GM10266 (cell line): ENCODE results near the gene ATG9B.

Source experiments
- DNase-seq: peaks from one replicate; pipeline ENCODE4 v3.0.0; 2012; ENCODE audit errors: extremely low spot score
- TF ChIP-seq, protein P1 (sequence below): IDR thresholded peaks from 2 replicates; pipeline ENCODE4 v1.5.1; 2012; ENCODE audit warnings: mild to moderate bottlenecking, low read depth; ENCODE audit not compliant: control insufficient read depth, insufficient read depth; ENCODE audit errors: missing control alignments

The ATG9B gene, protein sequence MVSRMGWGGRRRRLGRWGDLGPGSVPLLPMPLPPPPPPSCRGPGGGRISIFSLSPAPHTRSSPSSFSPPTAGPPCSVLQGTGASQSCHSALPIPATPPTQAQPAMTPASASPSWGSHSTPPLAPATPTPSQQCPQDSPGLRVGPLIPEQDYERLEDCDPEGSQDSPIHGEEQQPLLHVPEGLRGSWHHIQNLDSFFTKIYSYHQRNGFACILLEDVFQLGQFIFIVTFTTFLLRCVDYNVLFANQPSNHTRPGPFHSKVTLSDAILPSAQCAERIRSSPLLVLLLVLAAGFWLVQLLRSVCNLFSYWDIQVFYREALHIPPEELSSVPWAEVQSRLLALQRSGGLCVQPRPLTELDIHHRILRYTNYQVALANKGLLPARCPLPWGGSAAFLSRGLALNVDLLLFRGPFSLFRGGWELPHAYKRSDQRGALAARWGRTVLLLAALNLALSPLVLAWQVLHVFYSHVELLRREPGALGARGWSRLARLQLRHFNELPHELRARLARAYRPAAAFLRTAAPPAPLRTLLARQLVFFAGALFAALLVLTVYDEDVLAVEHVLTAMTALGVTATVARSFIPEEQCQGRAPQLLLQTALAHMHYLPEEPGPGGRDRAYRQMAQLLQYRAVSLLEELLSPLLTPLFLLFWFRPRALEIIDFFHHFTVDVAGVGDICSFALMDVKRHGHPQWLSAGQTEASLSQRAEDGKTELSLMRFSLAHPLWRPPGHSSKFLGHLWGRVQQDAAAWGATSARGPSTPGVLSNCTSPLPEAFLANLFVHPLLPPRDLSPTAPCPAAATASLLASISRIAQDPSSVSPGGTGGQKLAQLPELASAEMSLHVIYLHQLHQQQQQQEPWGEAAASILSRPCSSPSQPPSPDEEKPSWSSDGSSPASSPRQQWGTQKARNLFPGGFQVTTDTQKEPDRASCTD

DNA sequence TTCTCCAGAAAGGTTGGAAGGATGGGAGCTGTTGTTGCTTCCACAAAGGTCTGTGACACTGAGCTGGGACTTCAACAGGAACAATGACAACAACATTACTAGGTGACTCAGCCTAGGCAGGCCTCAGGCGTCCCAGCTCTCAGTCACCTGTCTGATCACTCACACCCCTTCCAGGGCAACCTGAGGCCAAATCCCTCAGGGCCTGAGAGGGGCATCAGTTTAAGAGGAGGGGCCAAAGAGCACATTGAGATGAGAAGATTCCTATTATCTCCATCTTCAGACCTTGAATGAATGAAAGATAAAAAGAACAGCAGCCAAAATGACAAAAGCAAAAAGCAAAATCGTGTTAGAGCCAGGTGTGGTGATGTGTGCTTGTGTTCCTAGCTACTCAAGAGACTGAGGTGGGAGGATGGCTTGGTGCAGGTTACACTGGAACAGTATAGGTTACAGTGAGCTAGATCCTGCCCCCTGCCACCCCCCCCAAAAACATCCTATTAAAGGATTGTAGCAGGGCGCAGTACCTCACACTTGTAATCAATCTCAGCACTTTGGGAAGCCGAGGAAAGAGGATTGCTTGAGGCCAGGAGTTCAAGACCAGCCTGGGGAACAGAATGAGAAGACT, at the start of gene ATG9B:
Gene ATG9B, minus strand, starts transcription at position 60 of the 622 bp plus-strand sequence. CDS start 71 bp downstream, outside the sequence.
- TF ChIP-seq, protein P1, sequence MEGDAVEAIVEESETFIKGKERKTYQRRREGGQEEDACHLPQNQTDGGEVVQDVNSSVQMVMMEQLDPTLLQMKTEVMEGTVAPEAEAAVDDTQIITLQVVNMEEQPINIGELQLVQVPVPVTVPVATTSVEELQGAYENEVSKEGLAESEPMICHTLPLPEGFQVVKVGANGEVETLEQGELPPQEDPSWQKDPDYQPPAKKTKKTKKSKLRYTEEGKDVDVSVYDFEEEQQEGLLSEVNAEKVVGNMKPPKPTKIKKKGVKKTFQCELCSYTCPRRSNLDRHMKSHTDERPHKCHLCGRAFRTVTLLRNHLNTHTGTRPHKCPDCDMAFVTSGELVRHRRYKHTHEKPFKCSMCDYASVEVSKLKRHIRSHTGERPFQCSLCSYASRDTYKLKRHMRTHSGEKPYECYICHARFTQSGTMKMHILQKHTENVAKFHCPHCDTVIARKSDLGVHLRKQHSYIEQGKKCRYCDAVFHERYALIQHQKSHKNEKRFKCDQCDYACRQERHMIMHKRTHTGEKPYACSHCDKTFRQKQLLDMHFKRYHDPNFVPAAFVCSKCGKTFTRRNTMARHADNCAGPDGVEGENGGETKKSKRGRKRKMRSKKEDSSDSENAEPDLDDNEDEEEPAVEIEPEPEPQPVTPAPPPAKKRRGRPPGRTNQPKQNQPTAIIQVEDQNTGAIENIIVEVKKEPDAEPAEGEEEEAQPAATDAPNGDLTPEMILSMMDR: no peak
- DNase-seq: no peak

DNA sequence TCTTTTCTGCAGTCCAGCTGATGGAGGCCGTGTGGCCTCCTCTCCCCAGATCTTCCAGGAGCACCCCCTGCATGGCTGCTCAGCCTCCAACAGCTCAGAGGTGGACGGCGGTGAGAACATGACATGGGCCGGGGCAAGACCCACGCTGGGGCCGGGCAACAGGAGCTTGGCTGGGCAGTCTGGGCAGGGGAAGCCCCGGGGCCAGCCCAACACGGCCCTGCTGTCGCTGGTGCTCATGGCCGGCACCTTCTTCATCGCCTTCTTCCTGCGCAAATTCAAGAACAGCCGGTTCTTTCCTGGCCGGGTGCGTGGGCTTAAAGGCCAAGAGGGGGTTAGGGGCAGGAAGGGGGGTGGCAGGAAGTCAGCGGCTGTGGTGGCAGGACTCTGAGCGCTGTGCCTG, 49.7 kb upstream of the ATG9B start:
- TF ChIP-seq, protein P1: no peak
- DNase-seq: no peak

DNA sequence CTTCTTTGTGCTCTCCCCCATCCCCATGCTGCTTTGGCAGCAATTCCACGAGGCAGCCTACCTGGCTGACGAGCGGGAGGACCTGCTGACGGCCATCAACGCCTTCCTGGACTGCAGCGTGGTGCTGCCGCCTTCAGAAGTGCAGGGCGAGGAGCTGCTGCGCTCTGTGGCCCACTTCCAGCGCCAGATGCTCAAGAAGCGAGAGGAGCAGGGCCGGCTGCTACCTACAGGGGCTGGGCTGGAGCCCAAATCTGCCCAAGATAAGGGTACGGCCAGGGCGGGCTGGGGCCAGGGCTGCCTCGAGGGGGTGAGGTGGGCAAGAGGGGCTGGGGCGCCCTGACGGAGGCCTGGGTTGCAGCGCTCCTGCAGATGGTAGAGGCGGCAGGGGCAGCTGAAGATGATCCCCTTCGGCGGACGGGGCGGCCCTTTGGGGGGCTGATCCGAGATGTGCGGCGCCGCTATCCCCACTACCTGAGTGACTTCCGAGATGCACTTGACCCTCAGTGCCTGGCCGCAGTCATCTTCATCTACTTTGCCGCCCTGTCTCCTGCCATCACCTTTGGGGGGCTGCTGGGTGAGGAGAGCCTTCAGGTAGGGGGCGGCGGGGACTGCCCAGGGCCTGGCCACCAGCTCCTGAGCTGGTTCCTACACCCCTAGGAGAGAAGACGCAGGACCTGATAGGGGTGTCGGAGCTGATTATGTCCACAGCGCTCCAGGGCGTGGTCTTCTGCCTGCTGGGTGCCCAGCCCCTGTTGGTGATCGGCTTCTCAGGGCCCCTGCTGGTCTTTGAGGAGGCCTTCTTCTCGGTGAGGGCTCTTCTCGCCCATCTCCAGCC, 47.0 kb upstream of the ATG9B start:
- TF ChIP-seq, protein P1: no peak
- DNase-seq: no peak

DNA sequence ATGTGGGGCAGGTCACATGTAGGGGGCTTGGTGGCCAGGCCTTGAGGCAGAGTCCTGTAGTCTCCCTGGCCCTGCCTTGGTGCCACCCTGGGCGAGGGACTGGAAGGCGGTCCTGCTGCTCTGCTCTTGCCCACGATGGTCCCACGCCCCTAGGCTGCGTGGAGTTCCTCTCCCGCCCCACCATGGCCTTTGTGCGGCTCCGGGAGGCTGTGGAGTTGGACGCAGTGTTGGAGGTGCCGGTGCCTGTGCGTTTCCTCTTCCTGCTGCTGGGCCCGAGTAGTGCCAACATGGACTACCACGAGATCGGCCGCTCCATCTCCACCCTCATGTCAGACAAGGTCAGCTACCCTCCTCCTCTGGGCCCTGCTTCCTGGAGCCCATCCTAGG, 46.3 kb upstream of the ATG9B start:
- no peak for DNase-seq
- TF ChIP-seq, protein P1: no peak

DNA sequence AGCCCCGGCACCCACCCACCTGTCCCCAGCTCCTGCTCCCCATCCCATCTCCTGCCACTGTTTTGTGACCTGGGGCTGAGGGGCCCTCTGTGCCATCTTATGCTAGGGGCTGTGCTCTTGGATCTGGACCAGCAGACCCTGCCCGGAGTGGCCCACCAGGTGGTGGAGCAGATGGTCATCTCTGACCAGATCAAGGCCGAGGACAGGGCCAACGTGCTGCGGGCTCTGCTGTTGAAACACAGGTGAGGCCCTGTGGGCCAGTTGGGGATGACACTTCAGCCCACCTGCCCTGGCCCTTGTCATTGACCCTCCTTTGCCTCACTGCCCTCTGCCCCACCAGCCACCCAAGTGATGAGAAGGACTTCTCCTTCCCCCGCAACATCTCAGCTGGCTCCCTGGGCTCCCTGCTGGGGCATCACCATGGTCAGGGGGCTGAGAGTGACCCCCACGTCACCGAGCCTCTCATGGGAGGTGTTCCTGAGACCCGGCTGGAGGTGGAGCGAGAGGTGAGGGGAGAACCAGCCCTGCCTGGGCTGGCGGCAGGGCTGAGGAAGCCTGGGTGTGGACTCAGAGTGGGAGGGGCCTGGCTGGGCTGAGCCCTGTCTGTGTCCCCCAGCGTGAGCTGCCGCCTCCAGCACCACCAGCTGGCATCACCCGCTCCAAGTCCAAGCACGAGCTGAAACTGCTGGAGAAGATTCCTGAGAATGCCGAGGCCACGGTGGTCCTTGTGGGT, 45.7 kb upstream of the ATG9B start:
- no peak for DNase-seq
- TF ChIP-seq, protein P1: no peak

DNA sequence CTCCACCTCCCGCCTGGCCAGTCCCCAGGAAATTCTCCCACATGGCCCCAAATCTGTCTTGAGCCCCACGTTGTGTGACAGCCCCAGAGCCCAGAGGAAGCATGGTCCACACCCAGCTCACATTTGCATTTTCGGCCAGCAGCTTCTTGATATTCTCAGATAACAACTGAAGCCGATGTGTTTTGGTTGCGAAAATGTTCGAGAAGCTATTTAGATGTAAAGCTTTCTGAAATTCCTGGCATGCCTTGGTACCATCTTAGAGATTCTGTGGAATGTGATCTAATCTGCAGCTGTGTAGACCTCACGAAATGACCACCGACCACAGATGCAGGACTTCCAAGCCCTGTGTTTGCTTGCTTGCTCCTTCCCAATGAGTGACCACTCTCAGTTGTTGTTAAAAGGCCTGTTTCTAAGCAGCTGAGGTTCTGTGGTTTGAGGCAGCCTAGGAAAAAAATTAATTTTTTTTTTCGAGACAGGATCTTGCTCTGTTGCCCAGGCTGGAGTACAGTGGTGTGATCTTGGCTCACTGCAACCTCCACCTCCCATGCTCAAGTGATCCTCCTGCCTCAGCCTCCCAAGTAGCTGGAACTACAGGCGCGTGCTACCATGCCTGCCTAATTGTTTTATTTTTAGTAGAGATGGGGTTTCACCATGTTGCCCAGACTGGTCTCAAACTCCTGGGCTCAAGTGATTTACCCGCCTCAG, 43.9 kb upstream of the ATG9B start:
- TF ChIP-seq, protein P1: no peak
- DNase-seq: no peak
